HG02571 (cell line): ENCODE measurements around the gene CTNNBL1.

ENCODE experiments used
- ATAC-seq: cut with Tn5 transposase; IDR thresholded peaks from one replicate; pipeline ENCODE4 v1.9.1; 2021; ENCODE audit warnings: mild to moderate bottlenecking, moderate library complexity; ENCODE audit not compliant: unreplicated experiment

Gene CTNNBL1

GRCh38 chr20:37913567-37914366, 219.9 kb downstream of the CTNNBL1 start:
- ATAC-seq: no peak

GRCh38 chr20:37914367-37914671, 220.5 kb downstream of the CTNNBL1 start:
- ATAC-seq: no peak

- ATAC-seq: no peak
These were observed 221.0 kb downstream of the CTNNBL1 start for GRCh38 chr20:37914672-37915433.

- ATAC-seq: no peak
These were observed 221.6 kb downstream of the CTNNBL1 start for GRCh38 chr20:37915434-37915787.

GRCh38 chr20:37915800-37916570, 222.2 kb downstream of the CTNNBL1 start:
- ATAC-seq: no peak

- ATAC-seq: no peak
These were observed 223.6 kb downstream of the CTNNBL1 start for GRCh38 chr20:37917461-37917860.

DNA sequence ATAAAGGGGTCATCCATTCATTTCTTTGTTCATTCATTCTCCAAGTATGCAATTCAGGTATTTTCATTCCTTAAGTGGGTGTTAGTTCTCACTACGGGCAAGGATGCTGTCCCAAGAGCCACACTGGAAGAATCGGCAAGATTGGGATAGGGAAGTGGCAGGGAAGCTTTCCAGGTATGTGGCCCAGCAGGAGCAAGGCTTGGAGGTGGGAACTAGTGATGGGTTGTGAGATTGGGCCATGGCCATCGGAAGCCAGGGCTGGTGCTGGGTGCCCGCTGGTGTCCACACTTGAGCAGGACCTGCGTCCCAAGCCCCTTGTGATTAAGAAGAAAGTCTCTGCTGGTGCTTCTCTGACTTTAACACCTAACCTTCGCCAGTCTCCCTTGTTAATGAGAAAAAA, 224.2 kb downstream of the CTNNBL1 start:
- no peak for ATAC-seq

GRCh38 chr20:37919389-37920040, 225.7 kb downstream of the CTNNBL1 start:
- no peak for ATAC-seq

DNA sequence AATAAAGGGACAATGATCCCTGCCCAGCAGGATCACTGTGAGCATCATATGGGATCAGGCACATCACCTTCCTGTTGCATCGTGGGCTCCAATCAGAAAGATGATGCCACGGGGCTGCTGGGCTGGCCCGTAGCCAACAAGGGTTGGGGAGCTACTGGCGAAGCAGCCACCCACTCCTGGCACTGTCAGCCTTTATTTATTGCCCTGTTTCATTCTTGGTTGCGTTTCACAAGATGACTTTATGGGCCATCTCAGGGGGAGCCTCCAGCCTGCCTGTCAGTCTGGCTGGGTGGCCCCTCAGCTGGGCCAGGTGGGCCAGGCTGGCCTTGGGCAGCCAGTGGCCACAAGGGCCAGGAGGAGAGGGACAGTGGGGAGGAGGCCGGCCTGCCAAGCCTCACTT, 226.4 kb downstream of the CTNNBL1 start:
- ATAC-seq: no peak

GRCh38 chr20:37920679-37921322, 227.0 kb downstream of the CTNNBL1 start:
- ATAC-seq: no peak

GRCh38 chr20:37921341-37921929, 227.6 kb downstream of the CTNNBL1 start:
- no peak for ATAC-seq
